ENCODE results near the gene PDPK1.

DNA sequence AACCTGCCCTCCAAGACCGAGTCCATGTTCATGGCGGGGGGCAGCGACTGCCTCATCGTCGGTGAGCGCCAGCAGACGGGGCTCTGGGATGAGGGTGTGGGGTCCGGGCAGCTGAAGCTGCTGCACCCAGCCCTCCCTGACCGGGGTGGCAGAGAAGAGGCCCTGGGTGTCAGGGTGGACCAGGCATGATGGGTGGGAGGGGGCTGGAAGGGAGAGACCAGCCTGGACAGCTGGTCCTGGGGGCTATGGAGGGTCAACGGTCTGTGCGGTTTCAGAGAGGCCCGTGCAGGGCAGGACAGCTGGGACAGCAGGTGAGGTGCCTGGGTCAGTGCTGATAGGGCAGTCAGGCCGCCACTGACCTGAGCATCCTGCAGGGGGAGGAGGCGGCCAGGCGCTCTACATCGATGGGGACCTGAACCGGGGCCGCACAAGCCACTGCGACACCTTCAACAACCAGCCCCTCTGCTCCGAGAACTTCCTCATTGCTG, 37.3 kb upstream of the PDPK1 start:
- no peak for TF ChIP-seq CTCF (IDR thresholded peaks at IDR 0.05; ENCODE audit: low read length)
- TF ChIP-seq EZH2 (IDR thresholded peaks at IDR 0.05; ENCODE audit: borderline replicate concordance, low read length), result no peak

All from OCI-LY1 (cell line).